GM21381 (cell line): ENCODE results near the gene MARCHF7.
"Not testable (repeated sequence)": the region's sequence is repeated elsewhere in the genome, so short reads cannot be mapped to it uniquely, and the experiment has no call there.

Source experiments
- ATAC-seq: cut with Tn5 transposase; IDR thresholded peaks from one replicate; pipeline ENCODE4 v1.9.1; 2021; ENCODE audit warnings: mild to moderate bottlenecking, moderate library complexity; ENCODE audit not compliant: unreplicated experiment

MARCHF7 gene

DNA sequence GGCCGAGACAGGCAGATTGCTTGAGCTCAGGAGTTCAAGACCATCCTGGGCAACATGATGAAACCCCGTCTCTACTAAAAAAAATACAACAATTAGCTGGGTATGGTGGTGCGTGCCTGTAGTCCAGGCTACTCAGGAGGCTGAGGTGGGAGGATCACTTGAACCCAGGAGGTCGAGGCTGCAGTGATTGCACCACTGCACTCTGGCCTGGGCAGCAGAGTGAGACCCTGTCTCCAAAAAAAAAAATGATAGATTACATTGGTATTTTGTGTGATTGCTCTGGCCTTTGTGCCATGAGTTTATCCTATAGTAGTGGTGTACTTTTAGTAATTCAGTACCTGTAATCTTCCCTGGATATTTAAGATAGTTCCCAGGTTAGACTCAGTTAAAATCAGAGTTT lies 4.1 kb downstream of the MARCHF7 start:
- ATAC-seq = not testable (repeated sequence)

- no peak for ATAC-seq
Observed at GRCh38 chr2:159716857-159717256, 4.6 kb downstream of the MARCHF7 start.

GRCh38 chr2:159720676-159721075 lies 8.4 kb downstream of the MARCHF7 start:
- ATAC-seq = no peak

- ATAC-seq = no peak
Observed at GRCh38 chr2:159722580-159722979, 10.3 kb downstream of the MARCHF7 start.

DNA sequence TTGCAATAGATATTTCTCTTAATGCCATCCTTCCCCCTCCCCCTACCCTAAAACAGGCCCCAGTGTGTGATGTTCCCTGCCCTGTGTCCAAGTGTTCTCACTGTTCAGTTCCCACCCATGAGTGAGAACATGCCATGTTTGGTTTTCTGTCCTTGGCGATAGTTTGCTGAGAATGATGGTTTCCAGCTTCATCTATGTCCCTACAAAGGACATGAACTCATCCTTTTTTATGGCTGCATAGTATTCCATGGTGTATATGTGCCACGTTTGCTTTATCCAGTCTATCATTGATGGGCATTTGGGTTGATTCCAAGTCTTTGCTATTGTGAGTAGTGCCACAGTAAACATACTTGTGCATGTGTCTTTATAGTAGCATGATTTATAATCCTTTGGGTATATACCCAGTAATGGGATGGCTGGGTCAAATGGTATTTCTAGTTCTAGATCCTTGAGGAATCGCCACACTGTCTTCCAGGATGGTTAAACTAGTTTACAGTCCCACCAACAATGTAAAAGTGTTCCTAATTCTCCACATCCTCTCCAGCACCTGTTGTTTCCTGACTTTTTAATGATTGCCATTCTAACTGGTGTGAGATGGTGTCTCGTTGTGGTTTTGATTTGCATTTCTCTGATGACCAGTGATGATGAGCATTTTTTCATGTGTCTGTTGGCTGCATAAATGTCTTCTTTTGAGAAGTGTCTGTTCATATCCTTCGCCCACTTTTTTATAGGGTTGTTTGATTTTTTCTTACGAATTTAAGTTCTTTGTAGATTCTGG lies 12.7 kb downstream of the MARCHF7 start:
- ATAC-seq = not testable (repeated sequence)

DNA sequence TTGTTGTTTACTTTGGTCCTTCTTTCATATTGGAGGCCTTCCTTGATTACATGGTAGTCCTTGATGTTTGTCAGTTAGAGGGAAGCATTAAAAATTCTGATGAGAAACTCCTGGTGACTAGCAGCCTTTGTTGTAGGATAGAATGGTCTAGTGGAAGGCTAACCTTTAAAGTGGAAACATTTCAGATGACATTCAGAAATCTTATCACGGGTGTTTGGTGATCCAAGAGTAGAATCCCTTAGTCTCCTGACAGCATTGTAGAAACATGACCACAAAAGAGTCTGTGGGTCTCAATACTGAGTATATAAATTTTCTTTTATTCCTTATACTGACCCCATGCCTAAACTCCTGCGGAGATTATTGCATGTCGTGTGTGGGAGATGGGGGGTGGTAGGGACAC lies 13.4 kb downstream of the MARCHF7 start:
- no peak for ATAC-seq

- no peak for ATAC-seq
Observed at GRCh38 chr2:159728629-159729028, 16.3 kb downstream of the MARCHF7 start.

DNA sequence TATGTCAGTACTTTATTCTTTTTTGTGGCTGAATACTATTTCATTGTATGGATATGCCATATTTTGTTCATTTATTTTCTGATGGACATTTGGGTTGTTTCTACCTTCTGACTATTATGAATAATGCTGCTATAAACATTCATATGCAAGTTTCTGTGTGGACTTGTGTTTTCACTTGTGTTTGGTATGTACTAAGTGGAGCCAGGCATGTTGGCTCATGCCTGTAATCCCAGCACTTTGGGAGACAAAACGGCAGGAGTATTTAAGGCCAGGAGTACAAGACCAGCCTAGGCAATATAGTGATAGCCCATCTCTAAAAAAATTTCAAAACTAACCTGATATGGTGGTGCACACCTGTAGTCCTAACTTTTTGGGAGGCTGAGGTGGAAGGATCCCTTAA lies 23.3 kb downstream of the MARCHF7 start:
- ATAC-seq = no peak

GRCh38 chr2:159736048-159736447 lies 23.7 kb downstream of the MARCHF7 start:
- no peak for ATAC-seq

- ATAC-seq = no peak
Observed at GRCh38 chr2:159737292-159737916, 25.1 kb downstream of the MARCHF7 start.

DNA sequence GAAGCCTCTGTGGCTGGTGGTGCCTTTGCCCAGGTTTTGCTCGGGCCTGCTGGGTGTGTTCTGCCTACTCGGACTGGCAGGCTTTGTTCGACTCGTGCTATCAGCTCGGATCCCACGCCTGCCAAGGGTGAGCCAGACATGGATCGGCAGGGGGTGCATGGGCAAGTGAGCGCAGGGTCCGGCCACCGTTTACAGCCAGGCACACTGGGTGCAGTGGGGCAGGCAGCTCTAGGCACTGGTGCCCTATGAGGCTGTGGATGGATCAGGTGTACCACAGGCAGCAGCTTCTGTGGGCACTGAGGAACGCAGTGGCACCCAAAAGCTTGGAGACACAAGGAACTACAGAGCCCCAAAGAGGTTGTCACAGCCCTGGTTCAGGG lies 25.6 kb downstream of the MARCHF7 start:
- ATAC-seq = no peak

DNA sequence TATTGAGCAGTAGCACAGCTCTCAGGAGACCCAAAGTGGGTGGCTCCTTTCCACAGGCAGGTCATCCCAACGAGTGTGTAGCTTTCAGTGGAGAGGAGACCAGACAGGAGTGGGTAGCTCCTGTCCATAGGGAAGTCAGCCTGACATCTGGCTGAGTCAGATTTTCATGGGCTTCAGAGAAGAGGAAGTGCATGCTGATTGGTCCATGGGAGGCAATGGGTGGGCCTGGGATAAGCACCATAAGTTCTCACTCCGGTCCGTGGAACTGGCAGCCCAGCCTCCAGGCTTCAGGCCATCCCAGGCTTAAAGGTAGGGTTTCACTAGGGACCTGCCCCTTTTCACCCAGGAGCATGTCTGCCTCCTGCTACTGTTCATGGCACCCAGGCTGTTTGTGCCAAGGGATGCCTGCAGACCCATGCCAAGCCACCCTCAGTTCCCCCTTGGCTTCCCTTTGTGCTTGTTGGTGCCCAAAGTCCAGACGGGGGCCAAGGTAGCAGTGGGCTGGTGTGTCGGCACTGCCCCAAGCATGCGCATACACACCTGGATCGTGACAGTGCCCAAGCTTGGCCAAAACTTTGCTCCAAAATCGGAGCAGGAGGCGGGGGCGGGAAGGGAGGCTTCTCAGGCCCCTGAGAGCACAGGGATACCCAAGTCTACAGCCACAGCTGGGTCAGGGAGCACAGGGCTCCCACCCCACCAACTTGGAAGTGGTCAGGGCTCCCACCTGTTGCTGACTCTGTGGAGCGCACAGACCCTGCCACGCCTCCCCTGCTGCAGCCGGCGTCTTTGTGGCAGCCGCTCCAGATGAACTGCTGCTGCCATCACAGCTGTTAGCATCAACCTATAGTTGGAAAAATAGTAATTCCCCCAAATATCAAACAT lies 26.4 kb downstream of the MARCHF7 start:
- no peak for ATAC-seq

GRCh38 chr2:159742846-159743245 lies 30.5 kb downstream of the MARCHF7 start:
- ATAC-seq = no peak

DNA sequence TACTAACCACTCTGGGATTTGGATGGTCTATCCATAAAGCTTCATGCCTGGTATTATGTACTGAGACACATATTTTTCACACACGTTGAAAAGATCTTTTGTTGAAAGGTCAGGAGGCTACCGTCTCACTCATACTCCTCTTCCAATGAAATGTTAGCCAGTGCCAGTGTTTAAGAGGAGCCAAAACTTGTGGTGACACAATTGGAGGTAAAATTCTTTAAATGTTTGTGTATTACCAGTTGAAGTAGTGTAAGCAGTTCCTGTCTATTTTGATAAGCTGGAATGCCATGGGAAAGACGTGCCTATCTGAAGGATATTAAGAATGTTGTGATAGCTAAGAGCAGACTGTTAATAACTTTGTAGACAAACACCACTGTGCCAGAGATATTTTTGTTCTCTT lies 32.1 kb downstream of the MARCHF7 start:
- no peak for ATAC-seq

DNA sequence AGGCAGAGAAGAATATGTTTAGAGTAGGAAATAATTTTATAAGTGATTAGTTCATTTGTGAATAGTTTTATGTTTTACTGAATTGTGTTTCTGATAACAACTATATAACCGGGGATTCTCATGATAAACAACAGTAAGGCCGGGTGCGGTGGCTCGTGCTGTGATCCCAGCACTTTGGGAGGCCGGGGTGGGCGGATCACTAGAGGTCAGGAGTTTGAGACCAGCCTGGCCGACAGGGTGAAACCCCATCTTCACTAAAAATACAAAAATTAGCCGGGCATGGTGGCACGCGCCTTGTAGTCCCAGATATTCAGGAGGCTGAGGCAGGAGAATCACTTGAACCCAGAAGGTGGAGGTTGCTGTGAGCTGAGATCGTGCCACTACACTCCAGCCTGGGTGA lies 32.9 kb downstream of the MARCHF7 start:
- not testable (repeated sequence) for ATAC-seq

DNA sequence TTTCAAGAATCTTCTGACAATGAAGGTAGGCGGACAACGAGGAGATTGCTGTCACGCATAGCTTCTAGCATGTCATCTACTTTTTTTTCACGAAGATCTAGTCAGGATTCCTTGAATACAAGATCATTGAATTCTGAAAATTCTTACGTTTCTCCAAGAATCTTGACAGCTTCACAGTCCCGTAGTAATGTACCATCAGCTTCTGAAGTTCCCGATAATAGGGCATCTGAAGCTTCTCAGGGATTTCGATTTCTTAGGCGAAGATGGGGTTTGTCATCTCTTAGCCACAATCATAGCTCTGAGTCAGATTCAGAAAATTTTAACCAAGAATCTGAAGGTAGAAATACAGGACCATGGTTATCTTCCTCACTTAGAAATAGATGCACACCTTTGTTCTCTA lies 35.8 kb downstream of the MARCHF7 start:
- no peak for ATAC-seq

- ATAC-seq = no peak
Observed at GRCh38 chr2:159750873-159751272, 38.6 kb downstream of the MARCHF7 start.

- ATAC-seq = no peak
Observed at GRCh38 chr2:159753797-159754196, 41.5 kb downstream of the MARCHF7 start.

DNA sequence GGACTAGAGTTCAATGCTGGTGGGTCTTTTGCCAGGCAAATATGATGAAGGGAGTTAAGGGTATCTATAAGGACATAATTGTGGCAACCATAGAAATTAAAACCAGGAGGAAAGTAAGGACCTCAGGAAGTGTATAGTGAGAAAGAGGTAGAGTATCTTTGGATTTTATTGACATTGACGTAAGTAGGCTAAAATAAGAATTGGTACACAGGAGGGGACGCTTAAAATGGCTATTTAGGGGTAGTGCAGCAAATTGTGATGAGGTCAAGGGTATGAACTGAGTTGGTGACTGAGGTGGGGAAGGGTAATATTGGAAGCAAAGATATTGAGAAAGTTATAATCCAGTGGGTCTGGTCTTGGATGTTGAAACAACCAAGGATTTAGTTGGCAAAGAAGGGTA lies 42.7 kb downstream of the MARCHF7 start:
- ATAC-seq = no peak

GRCh38 chr2:159755788-159756187 lies 43.5 kb downstream of the MARCHF7 start:
- no peak for ATAC-seq

- ATAC-seq = no peak
Observed at GRCh38 chr2:159758239-159758638, 45.9 kb downstream of the MARCHF7 start.

GRCh38 chr2:159758686-159759085 lies 46.4 kb downstream of the MARCHF7 start:
- no peak for ATAC-seq
